K562 (cell line): ENCODE data around the gene STX1A. TPM values are rescaled to one million over a fixed set of nuclear protein-coding genes. Genes with fewer than 3 reads are reported as not detected.

Experiments used
- FOS ChIP-seq: IDR thresholded peaks from 3 replicates; pipeline ENCODE4 v1.6.1; 2011; ENCODE audit not compliant: insufficient read length; ENCODE audit errors: extremely low read depth
- FOXK1 ChIP-seq: sonication (generic); formaldehyde crosslinking; IDR thresholded peaks from 2 replicates; pipeline ENCODE4 v1.8.0; 2022; ENCODE audit warnings: missing genetic modification reagents, mild to moderate bottlenecking, borderline replicate concordance
- GABPB2 ChIP-seq: fragments of 250-450 bp; sonication (Bioruptor Pico); conservative IDR thresholded peaks from 2 replicates; pipeline ENCODE4 v1.5.1; 2021; ENCODE audit warnings: mild to moderate bottlenecking
- JUN ChIP-seq, 2 experiments: sonication (generic) in 1 of 2; formaldehyde crosslinking in 1 of 2; IDR thresholded peaks; 2 replicates each; pipeline versions ENCODE4 v1.6.1 to v1.8.0; 2012 to 2022; ENCODE audit warnings: borderline replicate concordance in 2 of 2, mild to moderate bottlenecking in 2 of 2, improper control_type of control experiment in 1 of 2, low read depth in 1 of 2, low read length in 1 of 2, missing genetic modification reagents in 1 of 2
- JUNB ChIP-seq: fragments of 450-650 bp; formaldehyde crosslinking; conservative IDR thresholded peaks from 2 replicates; pipeline ENCODE4 v1.4.0; 2020; ENCODE audit warnings: mild to moderate bottlenecking
- KDM4B ChIP-seq, 2 experiments: fragments of 450-650 bp in 1 of 2; sonication (generic) in 1 of 2; IDR thresholded peaks; 2 replicates each; pipeline ENCODE4 v1.6.1; 2016 to 2017; ENCODE audit warnings: borderline replicate concordance in 2 of 2, antibody characterized with exemption in 1 of 2, low read depth in 1 of 2, mild to moderate bottlenecking in 1 of 2
- POLR2AphosphoS5 ChIP-seq: IDR thresholded peaks from 2 replicates; pipeline ENCODE4 v1.6.1; 2011; ENCODE audit warnings: mild to moderate bottlenecking, low read depth, low read length, moderate library complexity; ENCODE audit not compliant: control insufficient read depth, insufficient read depth
- RFX7 ChIP-seq: fragments of 250-450 bp; sonication (Bioruptor Pico); IDR thresholded peaks from 2 replicates; pipeline ENCODE4 v1.5.1; 2021; ENCODE audit warnings: mild to moderate bottlenecking
- SFPQ ChIP-seq: fragments of 200-400 bp; formaldehyde crosslinking; IDR thresholded peaks from 2 replicates; pipeline ENCODE4 v1.6.1; 2017; ENCODE audit warnings: mild to moderate bottlenecking, low read depth, low read length, moderate library complexity
- SMARCA5 ChIP-seq: fragments of 450-650 bp; IDR thresholded peaks from 2 replicates; pipeline ENCODE4 v1.6.1; 2016
- SMARCE1 ChIP-seq: fragments of 450-650 bp; IDR thresholded peaks from 2 replicates; pipeline ENCODE4 v1.7.1; 2016; ENCODE audit warnings: mild to moderate bottlenecking
- SMC3 ChIP-seq: conservative IDR thresholded peaks from 2 replicates; pipeline ENCODE4 v1.6.1; 2011; ENCODE audit warnings: low read depth, low read length, improper control_type of control experiment; ENCODE audit not compliant: insufficient read depth
- SRSF3 ChIP-seq: fragments of 200-400 bp; formaldehyde crosslinking; IDR thresholded peaks from 2 replicates; pipeline ENCODE4 v1.6.1; 2016; ENCODE audit warnings: mild to moderate bottlenecking, low read length, moderate library complexity; ENCODE audit not compliant: insufficient read depth
- SRSF7 ChIP-seq: fragments of 200-400 bp; formaldehyde crosslinking; optimal IDR thresholded peaks from 2 replicates; pipeline ENCODE3; 2017; ENCODE audit warnings: mild to moderate bottlenecking, low read depth, low read length
- TAF9B ChIP-seq: fragments of 450-650 bp; IDR thresholded peaks from 2 replicates; pipeline ENCODE4 v1.6.1; 2018; ENCODE audit warnings: mild to moderate bottlenecking; ENCODE audit not compliant: partially characterized antibody
- TARDBP ChIP-seq: fragments of 450-650 bp; IDR thresholded peaks from 2 replicates; pipeline ENCODE4 v1.6.1; 2016
- WHSC1 ChIP-seq: IDR thresholded peaks from one replicate; pipeline ENCODE4 v1.6.1; 2012; ENCODE audit warnings: low read length, control low read depth, inconsistent platforms
- YBX1 ChIP-seq: fragments of 450-650 bp; IDR thresholded peaks from 2 replicates; pipeline ENCODE4 v1.7.1; 2016; ENCODE audit warnings: mild to moderate bottlenecking
- ZNF239 ChIP-seq: fragments of 250-450 bp; sonication (Bioruptor Pico); IDR thresholded peaks from 2 replicates; pipeline ENCODE4 v1.4.0; 2020; ENCODE audit warnings: mild to moderate bottlenecking
- ZNF57 ChIP-seq: fragments of 450-650 bp; formaldehyde crosslinking; IDR thresholded peaks from 2 replicates; pipeline ENCODE4 v1.4.0; 2020; ENCODE audit warnings: mild to moderate bottlenecking, moderate library complexity
- polyA plus RNA-seq, 8 experiments: library from polyadenylated mRNA; depleted of rRNA in 4 of 8; stranded (reverse) in 5 of 8; unstranded in 3 of 8; fragments of >200 nt; fragmentation: Nextera tagmentation in 2 of 8; fragmentation: Illumina TruSeq in 1 of 8; extraction: Ambion mirVana in 2 of 8; extraction: Trizol in 1 of 8; gene quantifications; 2 replicates each; pipeline versions ENCODE4 v1.2.1 to v1.2.3, GENCODE V29; 2011 to 2014; ENCODE audit warnings: inconsistent platforms in 1 of 8, missing spikeins in 1 of 8
- total RNA-seq, 7 experiments: library from RNA; depleted of rRNA in 6 of 7; stranded (reverse); fragments of >200 nt in 6 of 7; fragmentation: Illumina TruSeq in 2 of 7; extraction: Trizol in 2 of 7; gene quantifications; 2 replicates each; pipeline versions ENCODE4 v1.2.1 to v1.2.3, GENCODE V29; 2011 to 2021; ENCODE audit warnings: low replicate concordance in 1 of 7
- TF ChIP-seq, protein P1 (sequence below), 2 experiments: fragments of 250-450 bp in 1 of 2; fragments of 450-650 bp in 1 of 2; sonication (Bioruptor Pico) in 1 of 2; IDR thresholded peaks; 2 replicates each; pipeline versions ENCODE4 v1.6.1 to v1.8.0; 2016 to 2021; ENCODE audit warnings: mild to moderate bottlenecking in 2 of 2, moderate library complexity in 2 of 2, missing compliant biosample characterization in 1 of 2, missing genetic modification characterization in 1 of 2

STX1A gene
- total and polyA plus RNA-seq, 9 of the 15 experiments (the other 6 are each of a cell fraction or from before 2014, with no cell fraction given): 0.04 to 15.1 (median 6.3) TPM

DNA sequence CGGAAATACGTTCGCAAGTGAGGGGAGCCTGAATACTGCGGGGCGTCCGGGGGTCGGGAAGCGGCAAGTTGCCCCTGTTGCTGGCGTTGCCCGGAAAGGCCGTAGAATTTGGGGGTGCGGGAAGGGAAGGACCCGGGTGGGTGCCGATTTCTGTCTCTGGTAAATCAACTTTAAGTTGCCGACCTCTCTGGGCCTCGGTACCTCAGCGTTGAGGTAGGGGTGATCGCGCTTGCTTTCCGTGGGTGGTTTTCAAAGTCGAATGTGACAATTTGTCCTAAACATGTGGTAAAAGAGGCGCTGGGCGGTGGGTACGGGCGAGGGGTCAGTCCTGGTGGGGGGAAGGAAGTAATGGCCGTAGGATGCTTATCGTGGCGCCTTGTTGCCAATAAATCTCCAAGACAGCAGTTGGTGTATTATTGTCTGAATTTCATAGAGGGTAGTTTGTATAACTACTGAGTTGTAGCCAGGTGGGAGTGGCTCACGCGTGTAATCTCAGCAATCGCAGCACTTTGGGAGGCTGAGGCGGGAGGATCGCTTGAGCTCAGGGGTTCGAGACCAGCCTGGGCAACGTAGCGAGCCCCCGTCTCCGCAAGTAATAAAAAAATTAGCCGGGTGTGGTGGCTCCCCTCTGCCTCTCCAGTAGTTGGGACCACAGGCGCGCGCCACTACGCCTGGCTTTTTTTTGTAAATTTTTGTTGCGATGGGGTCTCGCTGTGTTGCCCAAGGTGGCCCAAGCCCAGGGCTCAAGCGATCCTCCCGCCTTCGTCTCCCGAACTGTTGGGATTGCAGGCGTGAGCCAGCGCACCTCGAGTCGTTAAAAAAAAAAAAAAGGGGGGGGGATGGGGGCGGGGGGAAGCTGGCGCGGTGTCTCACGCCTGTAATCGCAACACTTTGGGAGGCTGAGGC lies 35.4 kb downstream of the STX1A start (continued):
- TF ChIP-seq SFPQ (no peak), KDM4B (IDR thresholded peaks at IDR 0.05; ENCODE audit: borderline replicate concordance in 2 of 2, low read depth in 1 of 2) (no peak), ZNF57 (CRISPR knock-in tag) (no peak), SMARCA5 (no peak), ZNF239 (no peak), FOS (no peak), SMARCE1 (peak; percentile 80), GABPB2 (CRISPR knock-in tag) (no peak), SRSF7 (no peak), JUNB (CRISPR knock-in tag) (no peak), JUN (IDR thresholded peaks at IDR 0.05; ENCODE audit: borderline replicate concordance, low read depth, low read length) (no peak), JUN (CRISPR knock-in tag; IDR thresholded peaks at IDR 0.05; ENCODE audit: borderline replicate concordance) (0 out of 2 replicates have a peak, but pooled peaks have one; percentile 78), POLR2AphosphoS5 (no peak), YBX1 (no peak), FOXK1 (no peak), TARDBP (no peak), SRSF3 (no peak), TAF9B (no peak), SMC3 (no peak), WHSC1 (no peak), RFX7 (CRISPR knock-in tag) (no peak)
- TF ChIP-seq, protein P1, sequence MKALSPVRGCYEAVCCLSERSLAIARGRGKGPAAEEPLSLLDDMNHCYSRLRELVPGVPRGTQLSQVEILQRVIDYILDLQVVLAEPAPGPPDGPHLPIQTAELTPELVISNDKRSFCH (CRISPR knock-in tag; IDR thresholded peaks at IDR 0.05): no peak
- TF ChIP-seq, protein P1 (tag; IDR thresholded peaks at IDR 0.05): 0 out of 2 replicates have a peak, but pooled peaks have one; percentile 46
- TF ChIP-seq, all 486 proteins: peak for 46
